CD1c-positive myeloid dendritic cell (primary cell): ENCODE data around the gene SEC16A.

Experiments used
- DNase-seq: peaks from one replicate; pipeline ENCODE4 v3.0.0-alpha.2; 2016; ENCODE audit errors: extremely low spot score

Gene SEC16A

DNA sequence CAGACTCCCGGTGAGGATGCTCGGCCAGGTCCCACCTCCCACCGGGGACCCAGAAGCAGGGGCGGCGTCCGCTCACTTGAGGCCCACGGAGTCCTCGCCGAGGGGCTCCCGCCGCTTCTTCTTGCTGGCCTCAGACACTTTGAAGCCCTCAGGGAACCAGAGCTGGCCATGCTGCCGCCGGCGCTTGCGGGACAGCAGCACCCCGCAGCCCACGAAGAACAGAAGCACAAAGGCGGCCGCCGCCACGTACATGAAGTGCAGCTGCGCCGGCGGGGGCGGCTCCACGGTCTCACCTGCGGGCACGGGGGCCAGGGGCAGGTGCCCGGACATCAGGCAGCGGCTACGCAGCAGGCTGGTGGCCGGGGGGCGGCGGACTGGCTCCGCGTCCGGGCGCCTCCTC is 19.4 kb upstream of the SEC16A start:
- DNase-seq: no peak

GRCh38 chr9:136501686-136502085 is 18.8 kb upstream of the SEC16A start:
- DNase-seq: no peak

DNA sequence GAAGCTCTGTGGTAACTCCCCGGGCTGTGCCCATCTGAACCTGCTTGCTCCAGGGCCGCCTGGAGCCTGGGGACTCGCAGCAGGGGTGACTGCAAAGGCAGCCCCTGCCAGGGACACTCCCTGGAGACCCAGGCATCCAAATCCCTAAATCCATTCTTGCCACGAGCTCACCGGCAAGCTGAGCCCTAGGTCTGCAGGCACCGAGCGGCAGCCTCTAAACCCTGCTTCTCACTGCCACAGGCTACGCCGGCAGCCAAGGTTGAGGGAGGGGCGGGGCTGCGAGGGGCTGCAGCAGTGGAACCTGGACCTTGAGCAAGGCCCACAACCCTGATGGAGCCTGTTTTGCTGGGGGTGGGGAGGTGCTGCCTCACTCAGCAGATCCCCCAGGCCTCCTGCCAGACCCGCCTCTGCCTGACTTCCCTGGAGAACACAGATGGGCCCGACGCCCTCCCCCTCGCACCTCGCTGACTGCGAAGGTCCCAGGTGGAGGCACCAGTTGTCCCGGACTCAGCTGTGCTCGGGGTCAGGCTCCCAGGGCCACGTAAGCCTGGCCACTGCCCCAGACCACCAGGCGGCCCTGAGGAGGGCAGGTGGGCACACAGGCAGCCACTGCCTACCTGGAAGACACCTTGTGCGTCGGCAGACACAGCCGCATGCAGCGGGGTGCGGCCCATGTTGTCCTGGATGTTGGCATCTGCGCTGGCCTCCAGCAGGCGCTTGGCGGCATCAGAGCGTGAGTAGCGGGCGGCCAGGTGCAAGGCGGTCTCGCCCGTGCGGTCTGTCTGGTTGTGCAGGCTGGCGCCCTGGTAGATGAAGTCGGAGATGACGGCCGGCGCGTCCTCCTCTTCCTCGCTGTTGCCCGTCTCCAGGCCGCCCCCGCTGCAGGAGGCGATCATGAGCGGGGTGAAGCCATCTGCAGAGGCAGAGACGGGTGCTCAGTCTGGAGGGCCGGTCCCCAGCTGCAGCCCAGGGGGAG is 17.4 kb upstream of the SEC16A start:
- DNase-seq: no peak

- no peak for DNase-seq
These were observed 16.5 kb upstream of the SEC16A start for GRCh38 chr9:136499071-136499934.

DNA sequence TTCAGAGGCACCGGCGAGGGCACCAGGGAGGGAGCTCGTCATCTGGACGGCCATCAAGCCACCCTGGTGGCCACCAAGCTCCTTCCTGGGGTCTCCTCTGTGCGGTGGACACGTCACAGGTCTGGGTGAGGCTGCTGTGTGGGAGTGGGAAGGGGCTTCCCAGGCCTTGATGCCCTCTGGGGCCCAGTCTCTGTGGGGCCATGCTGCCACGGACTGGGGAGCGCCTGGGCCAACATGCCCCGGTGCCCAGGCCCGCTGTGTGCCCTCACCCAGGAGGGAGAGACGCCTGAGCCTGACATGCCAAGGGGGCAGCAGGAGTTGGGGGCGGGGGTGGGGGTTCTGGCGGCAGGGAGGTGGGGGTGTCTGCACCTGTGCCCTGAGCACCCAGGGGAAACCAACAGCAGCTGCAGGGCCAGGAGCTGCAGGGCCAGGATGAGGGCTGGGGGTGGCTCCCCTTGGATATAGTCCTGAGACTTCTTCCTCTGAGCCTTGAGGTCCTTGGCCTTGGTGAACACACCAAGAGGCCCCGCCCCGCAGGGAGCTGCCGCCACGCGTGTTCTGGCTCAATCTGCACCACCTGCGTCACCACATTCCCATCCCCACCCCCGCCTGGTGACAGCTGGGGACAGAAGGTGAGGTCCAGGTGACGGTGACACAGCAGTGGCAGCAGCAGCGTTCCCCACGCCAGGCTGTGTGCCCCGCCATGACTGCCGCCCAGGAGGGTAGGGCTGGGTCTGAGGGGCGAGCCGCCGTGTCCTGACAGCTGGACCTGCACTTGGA is 15.3 kb upstream of the SEC16A start:
- no peak for DNase-seq

DNA sequence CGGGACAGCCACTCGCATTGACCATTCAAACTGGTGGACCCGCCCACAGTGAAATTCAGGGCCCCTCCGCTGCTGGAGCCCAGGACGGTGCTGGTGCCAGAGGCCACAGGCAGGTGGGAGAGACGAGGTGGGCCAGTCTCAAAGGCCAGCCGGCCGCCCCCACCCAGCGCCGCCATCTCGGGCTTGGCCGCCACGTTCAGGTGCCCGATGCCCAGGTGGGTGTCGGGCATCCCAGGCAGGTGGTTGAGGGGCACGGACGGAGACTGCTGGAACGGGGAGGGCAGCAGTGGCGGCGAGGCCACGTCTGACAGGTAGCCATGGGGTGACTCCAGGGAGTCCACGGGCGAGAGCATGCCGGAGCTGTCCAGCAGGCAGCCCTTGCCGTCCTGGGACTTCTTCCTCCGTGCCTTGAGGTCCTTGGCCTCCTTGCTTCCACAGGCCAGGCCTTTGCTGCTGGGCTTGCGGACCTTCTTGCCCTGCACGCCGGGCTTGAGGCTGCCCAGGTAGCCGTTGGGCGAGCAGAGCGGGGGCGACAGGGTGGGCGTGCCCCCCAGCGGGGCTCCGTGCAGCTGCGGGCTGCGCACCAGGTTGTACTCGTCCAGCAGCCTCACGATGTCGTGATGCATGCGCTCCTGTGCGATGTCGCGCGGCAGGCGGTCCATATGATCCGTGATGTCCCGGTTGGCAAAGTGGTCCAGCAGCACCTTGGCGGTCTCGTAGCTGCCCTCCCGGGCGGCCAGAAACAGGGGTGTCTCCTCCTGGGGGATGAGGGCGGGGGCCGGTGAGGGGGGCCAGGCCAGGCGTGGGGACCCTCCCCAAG is 14.2 kb upstream of the SEC16A start:
- no peak for DNase-seq

DNA sequence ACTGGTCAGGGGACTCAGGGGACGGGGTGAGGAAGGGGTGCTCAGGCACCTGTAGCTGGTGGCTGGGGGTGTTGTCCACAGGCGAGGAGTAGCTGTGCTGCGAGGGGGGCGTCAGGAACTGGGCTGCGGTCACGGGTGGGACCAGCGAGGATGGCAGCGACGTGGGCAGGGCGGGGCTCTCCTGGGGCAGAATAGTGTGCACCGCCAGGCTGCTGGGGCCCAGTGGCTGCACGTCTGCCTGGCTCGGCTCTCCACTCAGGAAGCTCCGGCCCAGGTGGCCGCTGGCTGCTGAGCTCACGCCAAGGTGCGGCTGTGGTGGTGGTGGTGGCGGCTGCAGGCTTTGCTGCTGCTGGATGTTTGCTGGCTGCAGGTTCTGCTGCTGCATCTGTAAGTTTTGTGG is 13.3 kb upstream of the SEC16A start:
- no peak for DNase-seq

- DNase-seq: no peak
These were observed 12.5 kb upstream of the SEC16A start for GRCh38 chr9:136495238-136495800.

DNA sequence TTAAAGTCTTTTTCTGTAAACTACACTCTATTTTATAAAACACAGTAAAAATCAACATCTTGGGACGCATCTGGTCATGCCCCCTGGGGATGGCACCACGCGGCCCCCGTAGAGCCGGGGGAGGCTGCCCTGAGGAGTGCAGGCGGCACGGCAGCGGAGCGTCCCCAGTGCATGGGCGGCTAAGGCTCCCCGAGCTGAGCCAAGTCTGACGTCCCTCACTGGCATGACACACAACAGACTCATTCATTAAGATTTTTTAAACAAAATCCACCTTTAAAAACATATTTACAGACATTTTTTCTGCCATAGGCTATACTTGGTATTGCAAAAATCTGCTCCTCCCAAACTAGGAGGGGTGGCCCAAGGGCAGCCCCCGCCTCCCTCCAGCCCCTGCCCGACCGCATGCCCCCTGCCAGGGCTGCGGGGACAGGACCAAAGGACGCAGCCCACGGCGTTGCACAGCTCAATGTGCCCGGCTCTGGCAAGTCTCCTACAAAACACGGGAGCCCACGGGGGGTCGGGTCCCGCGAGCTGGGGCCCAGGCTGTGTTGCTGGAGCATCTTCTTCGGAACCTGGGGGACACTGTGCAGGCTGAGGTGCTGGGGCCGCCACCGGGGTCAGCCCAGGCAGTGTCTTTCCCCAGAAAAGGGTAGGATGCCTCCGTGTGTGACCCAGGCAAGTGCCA is 11.8 kb upstream of the SEC16A start:
- DNase-seq: no peak

- DNase-seq: no peak
These were observed 11.2 kb upstream of the SEC16A start for GRCh38 chr9:136494012-136494411.

- no peak for DNase-seq
These were observed 10.7 kb upstream of the SEC16A start for GRCh38 chr9:136493567-136493971.

DNA sequence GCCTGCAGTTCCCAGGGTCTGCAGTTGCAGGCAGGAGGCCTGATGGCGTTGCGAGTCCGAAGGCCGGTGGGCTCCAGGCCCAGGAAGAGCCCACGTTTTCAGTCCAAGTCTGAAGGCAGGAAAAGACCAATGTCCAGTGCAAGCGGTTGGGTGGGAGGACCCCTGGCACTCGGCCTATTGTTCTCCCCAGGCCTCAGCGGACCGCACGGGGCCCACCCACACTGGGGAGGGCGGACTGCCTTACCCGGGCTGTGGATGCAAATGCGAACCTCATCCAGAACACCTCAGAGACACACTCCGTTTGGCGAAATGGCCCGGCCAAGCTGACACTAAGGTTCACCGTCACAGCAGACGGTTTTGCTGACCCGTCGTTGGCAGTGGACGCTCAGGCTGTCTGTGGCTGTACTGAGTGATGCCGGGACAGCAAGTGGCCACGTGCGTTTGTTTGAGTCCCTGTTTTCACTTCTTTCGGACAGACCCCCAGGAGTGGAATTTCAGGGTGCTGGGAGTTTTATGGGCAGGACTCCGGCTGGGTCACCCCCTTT is 10.2 kb upstream of the SEC16A start:
- no peak for DNase-seq

- no peak for DNase-seq
These were observed 6.9 kb upstream of the SEC16A start for GRCh38 chr9:136489731-136490130.

GRCh38 chr9:136488247-136489214 is 5.7 kb upstream of the SEC16A start:
- peak; percentile 73 for DNase-seq

DNA sequence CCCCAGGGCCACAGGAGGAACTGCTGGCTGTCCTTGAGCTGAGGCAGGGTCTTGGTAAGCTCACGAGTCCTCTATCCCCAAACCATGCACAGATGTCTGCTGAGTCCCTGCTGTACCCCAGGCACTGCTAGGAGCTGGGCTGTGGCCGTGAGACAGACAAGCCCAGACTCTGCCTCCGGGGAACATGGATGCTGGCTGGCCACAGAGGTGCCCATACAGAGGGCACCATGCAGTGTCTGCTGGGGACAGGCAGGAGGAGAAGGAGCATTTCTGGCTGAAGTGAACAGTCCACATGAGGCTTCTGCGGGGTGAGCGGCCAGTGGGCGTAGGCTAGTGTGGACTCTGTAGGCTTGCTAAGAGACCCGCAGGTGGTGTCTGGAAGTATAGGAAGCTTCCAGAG is 4.8 kb upstream of the SEC16A start:
- no peak for DNase-seq

- DNase-seq: no peak
These were observed 4.2 kb upstream of the SEC16A start for GRCh38 chr9:136486823-136487620.

DNA sequence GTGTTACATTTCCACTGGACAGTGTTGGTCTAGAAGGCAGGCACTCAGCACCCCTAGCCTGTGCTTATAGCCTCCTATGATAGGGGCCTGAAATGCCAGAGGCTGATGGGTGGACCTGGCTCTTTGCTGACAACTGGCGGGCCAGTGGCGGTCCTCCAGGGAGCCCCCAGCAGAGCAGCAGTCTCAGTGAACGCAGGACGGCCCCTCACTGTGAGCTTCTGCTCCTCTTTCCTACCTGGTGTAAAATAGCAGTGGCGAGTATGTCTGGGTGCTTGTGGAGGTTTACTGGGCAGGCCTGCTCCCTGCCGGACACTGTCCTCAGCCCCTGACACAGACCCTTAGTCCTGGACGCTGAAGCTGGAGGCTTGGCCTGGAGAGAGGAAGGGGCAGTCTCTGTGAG is 3.3 kb upstream of the SEC16A start:
- DNase-seq: no peak
